GM11168 (cell line): ENCODE measurements around the gene PPP2R2C.

Source experiments
- in situ Hi-C: fragments of 300-500 bp; cut with MboI; formaldehyde crosslinking; loops from one replicate; pipeline ENCODE4 v1.12.0; 2022; ENCODE audit warnings: low sequenced_read_pairs; ENCODE audit not compliant: unreplicated experiment

The PPP2R2C gene

GRCh38 chr4:6472387-6473263 is at the start of gene PPP2R2C:
TSS of gene PPP2R2C (minus strand) at chr4:6472614. CDS start at chr4:6472229, 385 bp downstream.
- in situ Hi-C loops = no loop called here

GRCh38 chr4:6520978-6521377 is 48.6 kb upstream of the PPP2R2C start:
- in situ Hi-C loops = no loop called here

- in situ Hi-C loops = no loop called here
These were observed 47.7 kb upstream of the PPP2R2C start for GRCh38 chr4:6520051-6520636.

- in situ Hi-C loops = no loop called here
These were observed 44.8 kb upstream of the PPP2R2C start for GRCh38 chr4:6517171-6517570.

- in situ Hi-C loops = no loop called here
These were observed 44.3 kb upstream of the PPP2R2C start for GRCh38 chr4:6516762-6517161.

- in situ Hi-C loops = no loop called here
These were observed 43.9 kb upstream of the PPP2R2C start for GRCh38 chr4:6516281-6516680.

- in situ Hi-C loops = no loop called here
These were observed 41.3 kb upstream of the PPP2R2C start for GRCh38 chr4:6513678-6514077.

- in situ Hi-C loops = no loop called here
These were observed 37.2 kb upstream of the PPP2R2C start for GRCh38 chr4:6509587-6509986.

- in situ Hi-C loops = no loop called here
These were observed 34.9 kb upstream of the PPP2R2C start for GRCh38 chr4:6507345-6507744.

GRCh38 chr4:6506616-6507140 is 34.3 kb upstream of the PPP2R2C start:
- in situ Hi-C loops = no loop called here

- in situ Hi-C loops = no loop called here
These were observed 32.6 kb upstream of the PPP2R2C start for GRCh38 chr4:6504900-6505496.

GRCh38 chr4:6502747-6503465 is 30.5 kb upstream of the PPP2R2C start:
- in situ Hi-C loops = no loop called here

- in situ Hi-C loops = no loop called here
These were observed 29.7 kb upstream of the PPP2R2C start for GRCh38 chr4:6502147-6502546.

GRCh38 chr4:6501171-6501570 is 28.8 kb upstream of the PPP2R2C start:
- in situ Hi-C loops = no loop called here

GRCh38 chr4:6500481-6501140 is 28.2 kb upstream of the PPP2R2C start:
- in situ Hi-C loops = no loop called here

- in situ Hi-C loops = no loop called here
These were observed 26.8 kb upstream of the PPP2R2C start for GRCh38 chr4:6499238-6499600.

GRCh38 chr4:6498511-6499237 is 26.3 kb upstream of the PPP2R2C start:
- in situ Hi-C loops = no loop called here

GRCh38 chr4:6497796-6498195 is 25.4 kb upstream of the PPP2R2C start:
- in situ Hi-C loops = no loop called here

- in situ Hi-C loops = no loop called here
These were observed 23.3 kb upstream of the PPP2R2C start for GRCh38 chr4:6495736-6496135.

GRCh38 chr4:6495296-6495590 is 22.8 kb upstream of the PPP2R2C start:
- in situ Hi-C loops = no loop called here
